HG02870 (cell line): ENCODE measurements around the gene CDH11.

ENCODE experiments used
- ATAC-seq: cut with Tn5 transposase; IDR thresholded peaks from one replicate; pipeline ENCODE4 v1.9.1; 2021; ENCODE audit warnings: mild to moderate bottlenecking, moderate library complexity; ENCODE audit not compliant: unreplicated experiment

The CDH11 gene

DNA sequence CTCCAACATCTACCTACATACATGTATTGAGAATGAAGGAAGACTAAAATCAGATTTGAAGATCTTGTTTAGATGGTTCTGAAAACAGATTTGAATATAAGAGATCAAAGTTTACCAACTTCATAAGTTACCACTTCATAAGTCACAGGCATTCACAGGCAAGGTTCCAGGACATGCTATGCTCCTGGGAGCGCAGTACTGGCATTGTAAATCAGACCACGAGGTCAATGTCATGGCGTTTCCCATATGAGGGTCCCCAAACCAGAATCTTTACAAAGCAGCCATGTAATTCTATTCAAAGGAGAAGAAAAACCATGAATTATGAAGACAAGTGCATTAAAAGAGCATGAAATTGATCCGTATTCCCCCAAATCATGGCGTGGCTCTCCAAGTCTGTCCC, 3.0 kb downstream of the CDH11 start:
- ATAC-seq: no peak

DNA sequence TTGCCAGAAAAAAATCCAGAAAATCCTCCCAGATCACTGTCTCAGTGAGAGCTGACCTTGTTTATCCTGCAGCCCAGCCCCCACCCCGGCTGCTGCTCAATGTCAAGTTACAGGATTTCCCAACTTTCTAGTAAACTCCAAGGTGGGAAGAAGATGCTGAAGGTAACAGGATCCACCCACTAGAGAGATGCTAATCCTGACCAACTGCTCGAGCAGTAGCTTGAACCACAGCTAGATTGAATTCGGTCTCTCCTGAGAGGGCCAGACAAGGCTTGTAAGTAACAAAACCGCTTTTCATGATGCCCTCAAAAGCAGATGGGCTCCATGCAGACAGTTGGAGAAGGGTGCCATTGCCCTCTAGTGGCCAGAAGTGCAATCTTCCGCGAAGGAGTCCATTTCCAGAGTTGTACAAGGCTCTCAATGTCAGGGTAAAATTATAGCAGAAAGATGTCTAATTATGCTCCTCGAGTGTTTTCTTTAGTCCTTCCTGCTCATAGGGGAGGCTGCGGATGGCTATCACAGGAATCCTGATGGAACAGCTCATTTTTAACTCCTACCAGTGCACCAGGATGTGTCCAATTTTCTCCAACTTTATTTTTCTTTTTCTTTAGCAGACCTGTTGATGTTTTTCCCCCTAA, 3.9 kb downstream of the CDH11 start:
- peak; percentile 88 for ATAC-seq

DNA sequence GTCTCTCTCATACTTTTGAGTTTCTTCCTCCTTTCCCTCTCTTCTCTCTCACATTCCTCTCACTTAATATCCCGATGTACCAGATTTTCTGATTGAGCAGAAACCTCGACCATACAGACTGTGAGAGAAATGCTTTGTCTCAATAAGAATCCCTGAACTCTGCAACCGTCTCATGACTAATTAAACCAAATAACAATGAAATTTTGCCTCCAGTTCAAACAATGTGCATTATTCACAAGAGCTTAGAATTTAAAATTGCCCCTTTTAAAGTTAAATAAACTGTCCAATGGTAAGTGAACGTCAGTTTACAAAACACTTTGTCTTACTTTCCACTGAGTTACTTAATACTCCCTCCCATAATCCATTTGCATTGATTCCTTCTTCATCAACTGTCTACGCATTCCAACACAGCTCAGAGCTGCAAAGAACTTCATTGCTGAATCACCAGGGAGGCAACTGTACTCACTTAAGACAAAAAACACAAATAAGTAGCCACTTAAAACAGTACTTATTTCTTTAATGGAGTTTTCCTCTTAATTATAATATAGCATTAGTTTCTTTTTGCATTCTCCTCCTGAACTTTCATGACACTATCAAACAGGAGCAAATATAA, 4.9 kb downstream of the CDH11 start:
- ATAC-seq: no peak

DNA sequence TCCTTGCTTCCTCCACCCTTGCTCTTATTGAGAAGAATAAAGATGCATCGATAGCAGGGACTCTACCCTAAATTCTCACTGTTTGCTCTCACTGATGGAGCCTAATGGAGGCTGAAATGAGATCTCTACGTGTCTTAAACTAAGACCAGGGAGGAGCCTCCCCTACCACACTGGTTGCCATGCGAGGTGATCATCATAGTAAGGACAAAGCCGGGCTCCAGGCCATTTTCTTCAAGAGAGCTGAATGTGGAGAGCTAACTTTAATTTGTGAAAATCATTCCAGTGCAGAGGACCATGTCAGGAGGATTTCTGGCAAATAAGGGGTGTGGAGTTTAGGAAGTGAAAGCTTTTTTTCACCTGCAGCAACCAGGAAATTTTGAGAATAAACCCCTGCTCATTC, 5.6 kb downstream of the CDH11 start:
- no peak for ATAC-seq

DNA sequence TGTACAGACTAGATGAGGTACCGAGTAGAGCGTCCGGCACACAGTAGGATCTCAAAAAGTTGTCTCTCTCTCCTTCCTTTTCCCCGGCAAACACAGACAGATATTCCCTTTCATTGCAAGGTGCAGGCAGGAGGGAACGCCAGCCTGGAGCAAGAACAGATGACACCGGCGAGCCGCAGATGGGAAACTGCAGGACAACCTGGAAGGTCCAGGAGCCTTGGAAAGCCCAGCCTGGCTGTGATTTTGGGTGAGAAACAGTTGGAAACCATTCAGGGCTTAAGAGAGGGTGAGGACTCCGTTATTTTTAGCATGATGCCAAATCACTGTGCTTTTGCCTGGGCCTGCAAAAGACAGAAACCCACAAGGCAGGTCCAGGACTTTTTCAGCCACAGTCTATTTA, 7.3 kb downstream of the CDH11 start:
- ATAC-seq: no peak

DNA sequence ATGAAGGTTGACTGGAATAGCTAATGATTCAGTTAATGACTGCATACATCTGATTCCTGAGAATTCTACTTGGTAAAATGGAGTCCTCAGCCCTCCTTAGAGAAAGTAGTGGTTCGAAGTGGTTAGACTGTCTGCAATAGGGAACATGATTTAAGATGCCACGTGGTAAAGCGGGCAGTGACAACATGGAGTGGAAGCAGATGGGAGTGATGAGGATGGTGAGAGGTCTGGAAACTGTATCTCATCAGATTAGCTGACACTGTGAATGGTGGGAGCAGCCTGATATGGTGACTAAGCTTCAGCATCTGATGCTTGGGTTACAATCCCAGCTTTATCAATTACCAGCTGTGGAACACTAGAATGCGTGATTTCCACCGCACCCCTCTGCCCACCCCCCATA, 8.4 kb downstream of the CDH11 start:
- ATAC-seq: no peak

DNA sequence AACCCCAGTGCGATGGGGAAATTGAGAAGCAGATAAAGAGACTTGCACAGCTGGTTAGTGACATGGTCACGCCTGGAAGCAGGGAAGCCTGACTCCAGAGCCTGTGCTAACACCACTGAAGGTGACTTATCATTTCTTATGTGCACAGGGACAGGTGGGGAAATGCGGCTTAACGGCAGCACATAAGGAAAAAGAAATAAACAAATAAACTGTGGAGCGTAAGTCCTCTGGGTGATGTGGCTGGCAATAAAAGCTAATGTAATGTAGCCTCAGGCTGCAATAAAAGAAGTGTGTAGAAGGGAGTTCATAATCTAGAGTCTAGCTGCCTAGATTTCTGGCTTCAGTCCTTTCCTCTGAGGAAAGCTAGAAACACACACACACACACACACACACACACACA, 10.6 kb downstream of the CDH11 start:
- ATAC-seq: no peak

DNA sequence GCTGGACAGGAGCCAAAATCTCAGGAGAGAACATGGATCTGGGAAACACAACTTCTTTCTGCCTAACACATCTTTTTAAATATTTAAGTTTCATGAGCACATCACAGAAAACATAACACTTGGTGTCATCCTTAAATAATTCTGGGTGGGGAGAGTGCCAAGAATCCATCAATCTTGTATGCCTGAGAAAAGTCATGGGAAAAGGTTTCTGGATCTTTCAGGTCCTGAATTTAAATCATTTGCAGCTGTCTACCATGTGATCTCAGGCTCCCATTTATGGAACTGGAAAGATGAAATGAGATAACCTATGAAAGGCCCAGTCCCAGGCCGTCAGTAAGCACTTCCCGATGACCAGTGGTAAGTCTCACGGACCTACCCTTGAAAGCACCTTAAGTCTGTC, 15.1 kb downstream of the CDH11 start:
- no peak for ATAC-seq

DNA sequence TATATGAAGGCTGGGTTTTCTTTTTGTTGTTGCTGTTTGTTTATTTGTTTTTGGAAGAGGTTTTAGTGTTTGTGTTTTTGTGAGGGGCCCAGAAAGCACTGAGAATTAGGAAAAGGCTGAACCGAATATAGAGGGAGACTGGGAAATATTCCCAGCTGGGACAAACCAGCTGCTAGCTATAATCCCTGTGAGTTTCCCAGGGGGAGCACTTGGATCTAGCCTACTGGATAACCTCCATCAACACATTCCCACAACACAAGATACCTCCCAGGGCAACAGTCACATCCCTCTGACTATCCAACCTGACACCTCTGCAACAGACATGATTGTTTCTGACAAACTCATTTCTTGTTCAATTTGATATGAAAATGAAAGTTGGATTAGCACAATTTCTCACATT, 16.7 kb downstream of the CDH11 start:
- ATAC-seq: no peak

DNA sequence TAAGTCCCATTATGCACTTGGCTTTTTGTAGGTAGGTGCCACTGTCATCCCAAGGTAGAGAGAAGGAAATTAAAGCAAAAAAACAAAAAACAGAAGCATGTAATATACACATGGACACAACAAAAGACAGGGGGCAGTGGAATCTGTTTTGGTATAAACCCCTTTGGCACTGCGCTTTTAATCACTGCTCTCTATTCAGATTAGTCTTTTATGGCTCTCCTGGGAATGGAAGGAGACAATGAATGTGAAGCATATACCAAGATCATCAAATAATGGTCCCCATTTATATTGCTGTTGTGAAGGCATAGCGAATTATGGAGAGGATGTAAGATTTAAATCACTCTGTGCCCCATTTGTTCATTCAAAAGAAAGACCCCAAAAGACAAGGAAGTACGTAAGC, 17.4 kb downstream of the CDH11 start:
- no peak for ATAC-seq

DNA sequence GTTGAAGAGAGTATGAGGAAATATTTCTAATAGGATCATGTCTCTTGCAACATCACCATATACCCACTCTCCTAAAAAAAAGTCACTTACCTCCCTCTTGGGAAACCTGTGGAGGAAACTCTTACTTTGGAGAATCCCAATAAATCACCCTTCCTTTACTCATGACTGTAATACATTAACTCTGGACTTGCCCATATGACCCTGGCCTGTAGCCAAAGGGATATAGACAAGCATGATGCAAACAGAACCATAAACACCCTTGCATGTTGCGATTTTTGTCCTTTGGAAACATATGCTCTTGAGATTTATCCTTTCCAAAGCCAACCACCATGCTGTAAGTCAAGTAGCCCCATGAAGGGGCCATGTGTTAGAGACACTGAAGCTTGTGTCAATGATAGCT, 19.5 kb downstream of the CDH11 start:
- no peak for ATAC-seq

DNA sequence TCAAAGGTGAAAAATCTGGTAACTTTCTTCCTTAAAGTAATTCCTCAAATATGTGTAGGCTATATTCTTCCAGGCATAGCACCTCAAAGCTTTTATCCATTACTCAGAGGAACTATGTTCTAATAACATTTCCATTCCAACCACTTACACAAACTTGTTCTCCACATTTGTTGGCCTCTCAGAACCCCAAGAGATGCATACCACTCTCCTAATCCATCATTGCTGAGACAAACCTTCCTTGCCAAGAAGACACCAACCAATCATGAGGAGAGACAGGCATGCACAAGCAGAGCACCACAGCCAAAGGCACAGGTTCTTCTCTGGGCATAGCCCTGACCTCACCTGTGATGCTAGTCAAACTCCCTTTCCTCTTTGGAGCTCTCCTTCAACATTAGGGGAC, 20.9 kb downstream of the CDH11 start:
- no peak for ATAC-seq

DNA sequence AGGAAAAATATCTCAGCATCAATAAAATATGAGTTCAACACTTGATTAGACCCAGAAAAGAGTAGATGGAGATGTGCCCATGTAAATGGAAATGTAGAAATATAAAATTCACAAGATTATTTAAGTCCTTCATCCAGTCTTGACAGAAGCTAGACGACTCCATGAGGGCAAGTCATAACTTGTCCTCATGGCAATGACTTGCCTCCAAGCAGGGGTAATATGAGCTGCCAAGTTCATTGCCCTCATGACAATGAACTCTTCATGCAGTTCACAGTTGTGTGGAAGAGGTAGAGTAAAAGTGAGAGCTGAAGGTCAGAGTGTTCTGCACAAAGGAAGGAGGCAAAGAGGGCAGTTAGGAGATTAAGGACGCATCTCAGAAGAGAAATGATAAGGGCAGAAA, 22.3 kb downstream of the CDH11 start:
- ATAC-seq: no peak

DNA sequence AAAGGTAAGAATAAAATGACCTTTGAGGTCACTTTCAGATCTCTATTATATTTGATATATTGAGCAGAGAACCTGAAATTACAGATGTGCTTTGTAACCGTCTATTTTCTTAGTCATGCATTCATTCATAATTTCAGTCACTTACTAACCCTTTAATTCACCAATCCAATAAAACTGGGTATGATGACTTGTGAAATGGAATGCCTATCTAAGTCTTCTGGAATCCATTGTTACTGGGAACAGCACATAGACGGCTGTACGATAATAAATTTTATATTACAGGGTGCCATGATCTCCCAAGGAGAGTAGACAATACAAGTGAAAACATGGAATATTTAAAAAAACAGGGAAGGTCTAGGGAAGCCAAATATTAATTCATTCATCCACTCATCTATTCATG, 22.9 kb downstream of the CDH11 start:
- no peak for ATAC-seq

DNA sequence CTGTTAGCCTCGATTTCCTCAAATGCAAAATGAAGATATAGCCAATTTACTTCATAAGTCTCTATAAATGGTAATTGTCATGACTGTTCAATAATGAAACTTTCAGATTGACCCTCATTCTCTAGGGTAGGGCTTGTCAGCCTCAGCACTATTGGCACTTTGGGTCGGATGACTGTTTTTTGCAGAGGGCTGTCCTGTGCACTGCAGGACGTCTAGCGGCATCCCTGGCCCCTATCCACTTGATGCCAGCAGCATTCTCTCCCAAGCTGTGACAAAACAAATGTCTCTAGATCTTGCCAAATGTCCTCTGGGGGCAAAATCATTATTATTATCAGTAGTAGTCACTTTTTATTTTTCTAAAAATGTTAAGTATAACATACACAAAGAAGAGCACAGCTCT, 24.6 kb downstream of the CDH11 start:
- ATAC-seq: no peak

DNA sequence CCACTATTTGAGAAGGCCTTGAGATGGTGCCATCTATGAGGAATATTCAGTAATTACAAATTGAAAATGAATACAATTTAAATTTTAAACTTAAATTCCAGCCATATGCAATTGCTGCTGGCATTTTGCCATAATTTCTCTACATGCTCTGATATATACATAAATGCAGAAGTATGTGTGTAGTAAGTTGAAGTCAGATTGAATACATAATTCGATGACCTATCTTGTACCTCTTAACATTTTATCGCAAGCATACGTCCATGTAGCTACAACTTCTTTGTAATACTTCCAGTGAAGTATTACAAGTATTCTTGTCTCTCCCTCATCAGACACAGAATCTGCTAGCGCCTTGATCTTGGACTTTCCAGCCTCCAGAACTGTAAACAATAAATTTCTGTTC, 26.0 kb downstream of the CDH11 start:
- ATAC-seq: no peak

DNA sequence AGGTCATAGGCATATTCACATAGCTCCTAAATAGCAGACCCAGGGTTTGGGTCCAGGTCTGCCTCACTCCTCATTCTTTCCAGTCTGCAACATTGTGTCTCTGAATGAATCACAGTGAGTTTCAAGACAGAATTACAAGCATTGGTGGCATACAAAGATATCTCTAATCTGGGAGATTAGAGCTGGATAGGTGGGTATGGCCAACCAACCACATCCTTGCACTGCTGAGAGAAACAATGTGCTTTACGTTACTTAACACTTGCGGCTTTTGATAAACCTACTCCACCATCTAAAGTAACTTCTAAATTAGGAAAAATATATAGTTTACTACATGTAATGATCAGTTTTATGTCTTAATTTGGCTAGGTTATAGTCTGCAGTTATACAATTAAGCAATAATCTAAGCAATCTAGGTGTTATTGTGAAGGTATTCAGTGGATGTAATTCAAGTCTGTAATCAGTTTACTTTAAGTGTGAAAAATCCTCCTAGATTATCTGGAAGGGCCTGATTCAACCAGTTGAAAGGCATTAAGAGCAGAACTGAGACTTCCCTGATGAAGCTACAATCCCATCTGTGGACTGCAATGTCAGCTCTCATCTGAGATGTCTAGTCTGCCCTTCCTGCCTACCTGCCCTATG, 26.7 kb downstream of the CDH11 start:
- ATAC-seq: no peak

DNA sequence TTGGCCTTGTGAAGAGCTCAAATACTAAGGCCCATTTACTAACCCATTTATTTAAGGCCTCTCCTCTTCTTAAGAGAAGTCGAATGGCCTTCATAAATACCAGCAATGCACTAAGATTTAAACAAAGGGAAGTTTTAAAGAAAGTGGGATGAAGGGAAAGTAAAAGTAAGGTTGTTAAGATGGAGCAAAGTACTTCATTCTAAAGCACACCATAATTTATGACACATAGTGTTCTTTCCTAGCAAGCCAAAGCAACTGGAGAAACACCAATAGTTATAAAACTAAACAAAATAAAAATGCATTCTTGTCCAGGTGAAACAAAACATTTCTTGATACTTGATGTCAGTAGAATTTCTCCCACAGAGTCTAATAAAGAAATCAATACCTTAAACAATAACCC, 27.9 kb downstream of the CDH11 start:
- no peak for ATAC-seq

DNA sequence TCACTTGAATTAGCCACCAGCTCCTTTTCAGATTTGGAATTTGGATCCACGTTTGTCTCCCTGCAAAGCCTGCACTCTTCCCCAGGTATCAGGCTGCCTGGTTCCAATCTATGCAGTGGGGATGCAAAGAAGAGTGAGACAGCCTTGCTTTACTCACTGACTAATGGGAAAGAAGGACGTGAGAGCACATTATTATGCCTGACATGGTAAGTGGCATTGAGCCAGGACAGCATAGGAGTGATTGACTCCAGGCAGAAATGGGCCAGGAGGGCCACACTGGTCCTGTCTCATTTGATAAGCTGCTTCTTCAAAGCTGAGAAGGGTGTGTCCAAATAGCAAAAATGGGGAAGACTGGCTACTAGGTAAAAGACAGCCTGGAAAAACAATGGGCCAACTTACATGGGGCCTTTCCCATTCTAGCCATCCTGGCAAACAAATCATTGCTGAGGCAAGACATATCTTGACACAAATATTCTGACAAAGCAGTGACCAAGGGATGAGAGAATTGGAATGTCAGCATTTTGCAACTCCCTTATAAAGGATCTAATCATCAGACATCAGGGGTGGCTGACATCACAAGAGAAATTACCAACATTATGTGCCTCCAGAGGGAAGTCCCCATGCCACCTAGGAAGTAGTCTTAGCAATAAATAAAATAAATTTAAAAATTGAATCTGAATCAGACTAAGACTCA, 38.6 kb downstream of the CDH11 start:
- no peak for ATAC-seq

DNA sequence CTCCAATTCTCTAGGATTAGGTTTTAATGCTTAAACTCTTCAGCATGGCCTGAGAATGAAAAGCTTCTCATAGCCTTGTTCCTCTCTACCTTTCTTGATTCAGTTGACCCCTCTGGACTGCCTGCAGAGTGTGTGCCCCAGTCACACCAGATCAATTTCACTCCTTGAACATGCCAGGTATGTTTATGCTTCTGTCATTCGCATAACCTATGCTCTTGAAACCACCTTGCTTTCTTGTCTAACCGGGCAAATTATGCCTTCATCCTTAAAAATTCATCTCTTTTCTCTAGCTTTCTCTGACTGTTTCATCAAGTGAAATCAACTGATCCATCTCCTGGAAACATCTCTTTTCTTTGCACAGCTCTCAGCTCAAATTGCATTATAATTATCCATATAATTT, 42.3 kb downstream of the CDH11 start:
- ATAC-seq: no peak

DNA sequence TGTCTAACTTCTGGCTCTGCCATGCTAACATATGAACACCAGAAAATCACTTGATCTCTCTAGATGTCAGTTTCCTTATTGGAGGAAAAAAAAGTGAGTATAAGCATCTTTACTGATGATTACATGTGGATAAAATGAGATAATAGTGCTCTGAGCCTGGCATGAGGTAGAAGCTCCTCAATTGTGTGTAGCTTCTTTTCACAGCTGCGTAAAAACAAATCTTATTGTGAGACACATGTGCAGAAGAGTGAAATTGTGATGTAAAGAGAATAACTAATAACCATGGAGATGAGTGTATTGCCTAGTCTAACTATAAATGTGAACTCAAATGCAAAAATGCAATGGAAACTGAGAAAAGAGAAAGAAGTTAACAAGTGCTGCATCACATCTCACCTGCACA, 44.7 kb downstream of the CDH11 start:
- ATAC-seq: no peak

DNA sequence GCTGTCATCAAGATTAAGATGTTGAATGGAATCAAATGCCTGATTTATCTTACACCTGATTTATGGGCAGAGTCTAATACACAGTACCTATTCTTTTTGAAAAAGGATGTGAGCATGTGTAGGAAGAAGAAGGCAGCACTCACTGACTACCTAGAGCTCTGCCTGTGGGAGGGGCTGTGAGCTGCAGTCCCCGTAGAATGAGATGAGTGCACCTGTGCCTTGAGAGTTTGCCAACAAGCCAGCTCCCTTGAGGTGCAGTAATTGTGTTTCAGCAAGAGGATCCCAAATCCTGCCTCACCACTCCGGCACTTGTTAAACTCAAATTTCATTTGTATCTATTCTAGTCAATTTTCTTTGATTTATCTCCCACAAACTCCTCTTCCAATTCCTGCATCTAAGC, 46.0 kb downstream of the CDH11 start:
- no peak for ATAC-seq
